SK-N-SH treated with all-trans-retinoic acid at 6 μM for 48 hours (cell line): Measurements from ENCODE around the gene BBOF1.
"Not testable (repeated sequence)": the region's sequence is repeated elsewhere in the genome, so short reads cannot be mapped to it uniquely, and the experiment has no call there.

Source experiments
- ATAC-seq: fragments of 200-7000 bp; cut with Tn5 transposase; 3 replicates; pipeline ENCODE4 v1.9.1; 2020; ENCODE audit warnings: mild to moderate bottlenecking, moderate library complexity
- ARNTL ChIP-seq: fragments of 450-650 bp; formaldehyde crosslinking; IDR thresholded peaks from 2 replicates; pipeline ENCODE4 v1.5.0; 2020; ENCODE audit warnings: low read depth, mild to moderate bottlenecking, moderate library complexity, borderline replicate concordance
- BACH2 ChIP-seq: fragments of 250-450 bp; sonication (Bioruptor Pico); IDR thresholded peaks from 2 replicates; pipeline ENCODE4 v1.9.0; 2021; ENCODE audit warnings: mild to moderate bottlenecking, borderline replicate concordance
- CSDC2 ChIP-seq: fragments of 250-450 bp; sonication (Bioruptor Pico); IDR thresholded peaks from 2 replicates; pipeline ENCODE4 v1.5.0; 2020; ENCODE audit warnings: mild to moderate bottlenecking, moderate library complexity
- ESRRG ChIP-seq: fragments of 250-450 bp; sonication (Bioruptor Pico); IDR thresholded peaks from 2 replicates; pipeline ENCODE4 v1.6.1; 2021; ENCODE audit warnings: mild to moderate bottlenecking
- GLIS3 ChIP-seq: fragments of 250-450 bp; sonication (Bioruptor Pico); IDR thresholded peaks from 2 replicates; pipeline ENCODE4 v1.5.0; 2020; ENCODE audit warnings: mild to moderate bottlenecking, moderate library complexity
- ISL1 ChIP-seq: fragments of 250-450 bp; sonication (Bioruptor Pico); IDR thresholded peaks from 2 replicates; pipeline ENCODE4 v2.1.2; 2022; ENCODE audit warnings: mild to moderate bottlenecking, moderate library complexity
- OSR1 ChIP-seq: fragments of 250-450 bp; sonication (Bioruptor Pico); IDR thresholded peaks from 2 replicates; pipeline ENCODE4 v1.8.0; 2022; ENCODE audit warnings: moderate library complexity, mild to moderate bottlenecking, inconsistent platforms
- PPARA ChIP-seq: fragments of 250-450 bp; sonication (Bioruptor Pico); IDR thresholded peaks from 2 replicates; pipeline ENCODE4 v1.5.0; 2020; ENCODE audit warnings: mild to moderate bottlenecking, borderline replicate concordance
- RARB ChIP-seq: fragments of 250-450 bp; sonication (Bioruptor Pico); IDR thresholded peaks from 2 replicates; pipeline ENCODE4 v1.8.0; 2021; ENCODE audit warnings: mild to moderate bottlenecking, moderate library complexity
- SNAI2 ChIP-seq: fragments of 250-450 bp; sonication (Bioruptor Pico); IDR thresholded peaks from 2 replicates; pipeline ENCODE4 v1.5.0; 2020; ENCODE audit warnings: mild to moderate bottlenecking, moderate library complexity
- TCF4 ChIP-seq: fragments of 250-450 bp; sonication (Bioruptor Pico); IDR thresholded peaks from 2 replicates; pipeline ENCODE4 v1.8.0; 2021; ENCODE audit warnings: mild to moderate bottlenecking, moderate library complexity, borderline replicate concordance
- TOX ChIP-seq: fragments of 250-450 bp; sonication (Bioruptor Pico); IDR thresholded peaks from 2 replicates; pipeline ENCODE4 v1.8.0; 2021; ENCODE audit warnings: mild to moderate bottlenecking, moderate library complexity, borderline replicate concordance
- ZC3H10 ChIP-seq: fragments of 250-450 bp; sonication (Bioruptor Pico); IDR thresholded peaks from 2 replicates; pipeline ENCODE4 v1.5.1; 2021; ENCODE audit warnings: mild to moderate bottlenecking, moderate library complexity
- ZFP3 ChIP-seq: fragments of 250-450 bp; sonication (Bioruptor Pico); IDR thresholded peaks from 2 replicates; pipeline ENCODE4 v1.5.0; 2020; ENCODE audit warnings: mild to moderate bottlenecking, moderate library complexity
- ZFP30 ChIP-seq: fragments of 450-650 bp; formaldehyde crosslinking; IDR thresholded peaks from 2 replicates; pipeline ENCODE4 v1.5.0; 2022; ENCODE audit warnings: mild to moderate bottlenecking, moderate library complexity
- ZNF565 ChIP-seq: fragments of 450-650 bp; formaldehyde crosslinking; conservative IDR thresholded peaks from 2 replicates; pipeline ENCODE4 v1.5.0; 2020; ENCODE audit warnings: low read depth, mild to moderate bottlenecking, moderate library complexity
- ZNF70 ChIP-seq: fragments of 450-650 bp; formaldehyde crosslinking; IDR thresholded peaks from 2 replicates; pipeline ENCODE4 v1.5.0; 2020; ENCODE audit warnings: mild to moderate bottlenecking, moderate library complexity
- ZNF8 ChIP-seq: fragments of 450-650 bp; formaldehyde crosslinking; IDR thresholded peaks from 2 replicates; pipeline ENCODE4 v1.5.0; 2020; ENCODE audit warnings: mild to moderate bottlenecking, moderate library complexity
- TF ChIP-seq, protein P1 (sequence below): fragments of 250-450 bp; sonication (Bioruptor Pico); IDR thresholded peaks from 2 replicates; pipeline ENCODE4 v1.5.1; 2020; ENCODE audit warnings: low read depth, mild to moderate bottlenecking, moderate library complexity
- TF ChIP-seq, protein P2 (sequence below): fragments of 250-450 bp; sonication (Bioruptor Pico); IDR thresholded peaks from 2 replicates; pipeline ENCODE4 v1.5.0; 2020; ENCODE audit warnings: mild to moderate bottlenecking, moderate library complexity
- TF ChIP-seq, protein P3 (sequence below): fragments of 250-450 bp; sonication (Bioruptor Pico); IDR thresholded peaks from 2 replicates; pipeline ENCODE4 v1.8.0; 2020; ENCODE audit warnings: mild to moderate bottlenecking, moderate library complexity, borderline replicate concordance
- TF ChIP-seq, protein P4 (sequence below): fragments of 250-450 bp; sonication (Bioruptor Pico); IDR thresholded peaks from 2 replicates; pipeline ENCODE4 v1.5.1; 2021; ENCODE audit warnings: mild to moderate bottlenecking, moderate library complexity
- TF ChIP-seq, protein P5 (sequence below): fragments of 250-450 bp; sonication (Bioruptor Pico); IDR thresholded peaks from 2 replicates; pipeline ENCODE4 v1.8.0; 2021; ENCODE audit warnings: low read depth, mild to moderate bottlenecking, moderate library complexity, borderline replicate concordance

Gene BBOF1

DNA sequence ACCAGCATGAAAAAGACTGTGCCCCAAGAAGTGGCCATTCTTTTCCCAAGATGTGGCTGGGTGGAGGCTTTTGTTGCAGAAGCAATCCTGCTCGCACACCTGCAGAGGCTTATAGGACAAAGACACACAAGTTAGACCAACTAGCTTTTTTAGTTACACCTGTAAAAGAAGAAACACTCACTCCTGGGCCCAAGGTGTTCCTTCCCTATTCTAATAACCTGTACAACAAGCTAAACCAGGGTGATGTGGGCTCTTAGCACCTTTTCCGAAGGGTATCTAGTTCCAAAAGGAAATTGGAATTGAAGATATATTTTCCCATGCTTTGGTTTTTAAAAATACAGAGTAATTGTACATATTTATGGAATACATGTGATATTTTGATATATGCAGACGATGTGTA, 31.1 kb upstream of the BBOF1 start:
- no peak for ATAC-seq
- TF ChIP-seq OSR1 (CRISPR knock-in tag), result no peak
- TF ChIP-seq ZC3H10, result no peak
- TF ChIP-seq GLIS3 (CRISPR knock-in tag), result no peak
- TF ChIP-seq PPARA (CRISPR knock-in tag), result no peak

DNA sequence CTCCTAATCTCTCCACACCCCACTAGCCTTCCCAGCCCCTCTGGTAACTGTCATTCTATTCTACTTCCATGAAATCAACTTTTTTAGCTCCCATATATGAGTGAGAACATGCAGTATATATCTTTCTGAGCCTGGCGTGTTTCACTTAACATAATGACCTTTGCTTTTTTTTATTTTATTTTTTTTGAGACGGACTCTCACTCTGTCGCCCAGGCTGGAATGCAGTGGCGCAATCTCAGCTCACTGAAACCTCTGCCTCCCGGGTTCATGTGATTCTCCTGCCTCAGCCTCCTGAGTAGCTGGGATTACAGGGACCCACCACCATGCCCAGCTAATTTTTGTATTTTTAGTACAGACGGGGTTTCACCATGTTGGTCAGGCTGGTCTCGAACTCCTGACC, 30.5 kb upstream of the BBOF1 start:
- ATAC-seq, result not testable (repeated sequence)

DNA sequence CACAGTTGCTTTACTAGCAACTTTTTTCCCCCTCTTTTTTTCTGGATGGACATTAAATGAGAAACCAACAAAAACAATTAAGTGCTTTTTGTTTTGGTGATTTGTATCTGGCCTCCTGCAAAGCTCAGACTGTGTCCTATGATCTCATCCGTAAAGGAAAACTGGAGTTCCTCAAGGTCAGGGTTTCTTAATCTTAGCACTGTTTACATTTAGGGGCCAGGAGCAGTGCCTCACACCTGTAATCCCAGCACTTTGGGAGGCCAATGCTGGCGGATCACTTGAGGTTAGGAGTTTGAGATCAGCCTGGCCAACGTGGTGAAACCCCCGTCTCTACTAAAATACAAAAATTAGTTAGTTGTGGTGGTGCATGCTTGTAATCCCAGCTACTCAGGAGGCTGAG, 28.1 kb upstream of the BBOF1 start:
- ATAC-seq, result no peak
- TF ChIP-seq BACH2 (CRISPR knock-in tag), result no peak
- TF ChIP-seq ZNF70 (CRISPR knock-in tag), result no peak
- TF ChIP-seq, protein P1, sequence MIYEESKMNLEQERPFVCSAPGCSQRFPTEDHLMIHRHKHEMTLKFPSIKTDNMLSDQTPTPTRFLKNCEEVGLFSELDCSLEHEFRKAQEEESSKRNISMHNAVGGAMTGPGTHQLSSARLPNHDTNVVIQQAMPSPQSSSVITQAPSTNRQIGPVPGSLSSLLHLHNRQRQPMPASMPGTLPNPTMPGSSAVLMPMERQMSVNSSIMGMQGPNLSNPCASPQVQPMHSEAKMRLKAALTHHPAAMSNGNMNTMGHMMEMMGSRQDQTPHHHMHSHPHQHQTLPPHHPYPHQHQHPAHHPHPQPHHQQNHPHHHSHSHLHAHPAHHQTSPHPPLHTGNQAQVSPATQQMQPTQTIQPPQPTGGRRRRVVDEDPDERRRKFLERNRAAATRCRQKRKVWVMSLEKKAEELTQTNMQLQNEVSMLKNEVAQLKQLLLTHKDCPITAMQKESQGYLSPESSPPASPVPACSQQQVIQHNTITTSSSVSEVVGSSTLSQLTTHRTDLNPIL (CRISPR knock-in tag), result no peak
- no peak for TF ChIP-seq ZFP3 (CRISPR knock-in tag)
- TF ChIP-seq ESRRG (CRISPR knock-in tag), result no peak
- TF ChIP-seq ZNF8 (CRISPR knock-in tag), result no peak
- TF ChIP-seq, protein P2, sequence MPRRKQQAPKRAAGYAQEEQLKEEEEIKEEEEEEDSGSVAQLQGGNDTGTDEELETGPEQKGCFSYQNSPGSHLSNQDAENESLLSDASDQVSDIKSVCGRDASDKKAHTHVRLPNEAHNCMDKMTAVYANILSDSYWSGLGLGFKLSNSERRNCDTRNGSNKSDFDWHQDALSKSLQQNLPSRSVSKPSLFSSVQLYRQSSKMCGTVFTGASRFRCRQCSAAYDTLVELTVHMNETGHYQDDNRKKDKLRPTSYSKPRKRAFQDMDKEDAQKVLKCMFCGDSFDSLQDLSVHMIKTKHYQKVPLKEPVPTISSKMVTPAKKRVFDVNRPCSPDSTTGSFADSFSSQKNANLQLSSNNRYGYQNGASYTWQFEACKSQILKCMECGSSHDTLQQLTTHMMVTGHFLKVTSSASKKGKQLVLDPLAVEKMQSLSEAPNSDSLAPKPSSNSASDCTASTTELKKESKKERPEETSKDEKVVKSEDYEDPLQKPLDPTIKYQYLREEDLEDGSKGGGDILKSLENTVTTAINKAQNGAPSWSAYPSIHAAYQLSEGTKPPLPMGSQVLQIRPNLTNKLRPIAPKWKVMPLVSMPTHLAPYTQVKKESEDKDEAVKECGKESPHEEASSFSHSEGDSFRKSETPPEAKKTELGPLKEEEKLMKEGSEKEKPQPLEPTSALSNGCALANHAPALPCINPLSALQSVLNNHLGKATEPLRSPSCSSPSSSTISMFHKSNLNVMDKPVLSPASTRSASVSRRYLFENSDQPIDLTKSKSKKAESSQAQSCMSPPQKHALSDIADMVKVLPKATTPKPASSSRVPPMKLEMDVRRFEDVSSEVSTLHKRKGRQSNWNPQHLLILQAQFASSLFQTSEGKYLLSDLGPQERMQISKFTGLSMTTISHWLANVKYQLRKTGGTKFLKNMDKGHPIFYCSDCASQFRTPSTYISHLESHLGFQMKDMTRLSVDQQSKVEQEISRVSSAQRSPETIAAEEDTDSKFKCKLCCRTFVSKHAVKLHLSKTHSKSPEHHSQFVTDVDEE (CRISPR knock-in tag), result no peak
- TF ChIP-seq, protein P3, sequence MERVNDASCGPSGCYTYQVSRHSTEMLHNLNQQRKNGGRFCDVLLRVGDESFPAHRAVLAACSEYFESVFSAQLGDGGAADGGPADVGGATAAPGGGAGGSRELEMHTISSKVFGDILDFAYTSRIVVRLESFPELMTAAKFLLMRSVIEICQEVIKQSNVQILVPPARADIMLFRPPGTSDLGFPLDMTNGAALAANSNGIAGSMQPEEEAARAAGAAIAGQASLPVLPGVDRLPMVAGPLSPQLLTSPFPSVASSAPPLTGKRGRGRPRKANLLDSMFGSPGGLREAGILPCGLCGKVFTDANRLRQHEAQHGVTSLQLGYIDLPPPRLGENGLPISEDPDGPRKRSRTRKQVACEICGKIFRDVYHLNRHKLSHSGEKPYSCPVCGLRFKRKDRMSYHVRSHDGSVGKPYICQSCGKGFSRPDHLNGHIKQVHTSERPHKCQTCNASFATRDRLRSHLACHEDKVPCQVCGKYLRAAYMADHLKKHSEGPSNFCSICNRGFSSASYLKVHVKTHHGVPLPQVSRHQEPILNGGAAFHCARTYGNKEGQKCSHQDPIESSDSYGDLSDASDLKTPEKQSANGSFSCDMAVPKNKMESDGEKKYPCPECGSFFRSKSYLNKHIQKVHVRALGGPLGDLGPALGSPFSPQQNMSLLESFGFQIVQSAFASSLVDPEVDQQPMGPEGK (CRISPR knock-in tag), result no peak
- no peak for TF ChIP-seq SNAI2
- no peak for TF ChIP-seq ARNTL (CRISPR knock-in tag)
- no peak for TF ChIP-seq RARB (CRISPR knock-in tag)
- TF ChIP-seq ZFP30 (CRISPR knock-in tag), result no peak
- TF ChIP-seq GLIS3 (CRISPR knock-in tag), result no peak
- TF ChIP-seq ISL1 (CRISPR knock-in tag), result no peak

DNA sequence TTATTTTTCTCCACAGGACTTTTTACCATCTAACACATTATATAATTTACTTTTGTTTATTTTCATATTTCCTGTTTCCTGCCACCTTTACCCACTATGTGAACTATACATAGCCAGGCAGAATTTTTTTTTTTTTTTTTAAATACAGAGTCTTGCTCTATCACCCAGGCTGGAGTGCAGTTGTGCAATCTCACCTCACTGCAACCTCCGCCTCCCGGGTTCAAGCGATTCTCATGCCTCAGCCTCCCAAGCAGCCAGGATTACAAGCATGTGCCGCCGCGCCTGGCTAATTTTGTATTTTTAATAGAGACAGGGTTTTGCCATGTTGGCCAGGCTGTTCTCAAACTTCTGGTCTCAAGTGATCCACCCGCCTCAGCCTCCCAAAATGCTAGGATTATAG, 24.2 kb upstream of the BBOF1 start:
- not testable (repeated sequence) for ATAC-seq

DNA sequence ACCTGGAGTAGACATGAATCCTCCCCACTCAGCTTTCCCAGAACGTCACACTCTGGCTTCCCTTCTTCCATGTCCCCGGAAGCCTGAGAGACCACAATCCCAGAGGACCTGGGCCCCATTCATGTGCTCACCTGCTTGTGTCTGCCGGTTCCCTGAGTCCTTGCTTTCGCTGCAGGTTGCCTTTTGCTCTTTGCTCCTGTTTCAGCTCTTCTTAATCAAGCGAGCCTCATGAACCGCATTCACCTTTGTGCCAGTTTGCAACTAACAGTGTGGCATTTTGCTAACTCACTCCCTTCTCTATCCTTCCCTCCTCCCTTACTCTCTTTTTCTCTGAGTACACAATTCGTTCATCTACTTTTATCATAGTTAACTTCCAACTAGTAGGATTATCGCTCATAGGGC, 23.2 kb upstream of the BBOF1 start:
- TF ChIP-seq PPARA (CRISPR knock-in tag), result no peak
- TF ChIP-seq ARNTL (CRISPR knock-in tag), result no peak
- no peak for TF ChIP-seq TCF4 (CRISPR knock-in tag)
- TF ChIP-seq ZNF8 (CRISPR knock-in tag), result no peak
- TF ChIP-seq ZNF565, result no peak
- TF ChIP-seq ISL1 (CRISPR knock-in tag), result no peak
- TF ChIP-seq, all 23 proteins: peak for 0
- ATAC-seq, result no peak

DNA sequence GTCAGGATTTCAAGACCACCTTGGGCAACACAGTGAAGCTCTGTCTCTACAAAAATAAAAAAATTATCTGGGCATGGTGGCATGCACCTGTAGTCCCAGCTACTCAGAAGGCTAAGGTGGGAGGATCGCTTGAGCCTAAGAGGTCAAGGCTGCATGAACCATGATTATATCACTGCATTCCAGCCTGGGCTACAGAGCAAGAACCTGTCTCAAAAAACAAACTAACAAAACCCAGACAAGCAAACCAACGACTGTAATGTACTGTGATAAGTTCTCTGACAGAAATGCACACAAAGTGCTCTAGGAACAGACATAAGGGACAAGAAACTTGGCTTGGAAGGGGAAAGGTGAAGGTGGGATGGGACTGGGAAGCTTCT, 22.4 kb upstream of the BBOF1 start:
- TF ChIP-seq, protein P4, sequence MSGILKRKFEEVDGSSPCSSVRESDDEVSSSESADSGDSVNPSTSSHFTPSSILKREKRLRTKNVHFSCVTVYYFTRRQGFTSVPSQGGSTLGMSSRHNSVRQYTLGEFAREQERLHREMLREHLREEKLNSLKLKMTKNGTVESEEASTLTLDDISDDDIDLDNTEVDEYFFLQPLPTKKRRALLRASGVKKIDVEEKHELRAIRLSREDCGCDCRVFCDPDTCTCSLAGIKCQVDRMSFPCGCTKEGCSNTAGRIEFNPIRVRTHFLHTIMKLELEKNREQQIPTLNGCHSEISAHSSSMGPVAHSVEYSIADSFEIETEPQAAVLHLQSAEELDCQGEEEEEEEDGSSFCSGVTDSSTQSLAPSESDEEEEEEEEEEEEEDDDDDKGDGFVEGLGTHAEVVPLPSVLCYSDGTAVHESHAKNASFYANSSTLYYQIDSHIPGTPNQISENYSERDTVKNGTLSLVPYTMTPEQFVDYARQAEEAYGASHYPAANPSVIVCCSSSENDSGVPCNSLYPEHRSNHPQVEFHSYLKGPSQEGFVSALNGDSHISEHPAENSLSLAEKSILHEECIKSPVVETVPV (CRISPR knock-in tag), result no peak
- TF ChIP-seq ESRRG (CRISPR knock-in tag), result no peak
- TF ChIP-seq ARNTL (CRISPR knock-in tag), result no peak
- TF ChIP-seq ZFP3 (CRISPR knock-in tag), result no peak
- no peak for TF ChIP-seq ISL1 (CRISPR knock-in tag)
- TF ChIP-seq PPARA (CRISPR knock-in tag), result no peak
- TF ChIP-seq CSDC2 (CRISPR knock-in tag), result no peak
- TF ChIP-seq ZFP30 (CRISPR knock-in tag), result no peak
- TF ChIP-seq ZNF565, result no peak
- no peak for TF ChIP-seq ZNF70 (CRISPR knock-in tag)
- no peak for TF ChIP-seq GLIS3 (CRISPR knock-in tag)
- TF ChIP-seq RARB (CRISPR knock-in tag), result no peak
- TF ChIP-seq TCF4 (CRISPR knock-in tag), result no peak
- no peak for TF ChIP-seq SNAI2
- TF ChIP-seq ZC3H10, result no peak
- no peak for TF ChIP-seq TOX
- TF ChIP-seq, protein P5, sequence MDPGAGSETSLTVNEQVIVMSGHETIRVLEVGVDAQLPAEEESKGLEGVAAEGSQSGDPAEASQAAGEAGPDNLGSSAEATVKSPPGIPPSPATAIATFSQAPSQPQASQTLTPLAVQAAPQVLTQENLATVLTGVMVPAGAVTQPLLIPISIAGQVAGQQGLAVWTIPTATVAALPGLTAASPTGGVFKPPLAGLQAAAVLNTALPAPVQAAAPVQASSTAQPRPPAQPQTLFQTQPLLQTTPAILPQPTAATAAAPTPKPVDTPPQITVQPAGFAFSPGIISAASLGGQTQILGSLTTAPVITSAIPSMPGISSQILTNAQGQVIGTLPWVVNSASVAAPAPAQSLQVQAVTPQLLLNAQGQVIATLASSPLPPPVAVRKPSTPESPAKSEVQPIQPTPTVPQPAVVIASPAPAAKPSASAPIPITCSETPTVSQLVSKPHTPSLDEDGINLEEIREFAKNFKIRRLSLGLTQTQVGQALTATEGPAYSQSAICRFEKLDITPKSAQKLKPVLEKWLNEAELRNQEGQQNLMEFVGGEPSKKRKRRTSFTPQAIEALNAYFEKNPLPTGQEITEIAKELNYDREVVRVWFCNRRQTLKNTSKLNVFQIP, result no peak
- ATAC-seq, result no peak
